ENCODE measurements around the gene MYBPH. TPM values are rescaled to one million over a fixed set of nuclear protein-coding genes. Genes with fewer than 3 reads are reported as not detected.

MYBPH gene
- total RNA-seq, 4 donors from 2014 or later, result 0.11 to 0.75 TPM; not detected in 2

GRCh38 chr1:203129501-203130231, 46.0 kb downstream of the MYBPH start:
- no peak overlapping the region for H3K4me3 ChIP-seq (replicated peaks in 1 of 3)
- no peaks in the 10 kb centered on the region for H3K36me3 ChIP-seq
- H3K9me3 ChIP-seq, result no peaks in the 10 kb centered on the region
- peaks cover 25 to 59% of the 10 kb centered on the region in 2 donors for H3K4me1 ChIP-seq
- intact Hi-C loops (cut with DNase I), result no loop called here
- H3K27me3 ChIP-seq, result no peaks in the 10 kb centered on the region
- WGBS, 2 donors, result 20 to 47% methylated on average over 4 to 7 of the region's 7 CpGs
- DNase-seq, result peak; percentile 92 to 93
- TF ChIP-seq CTCF (IDR thresholded peaks at IDR 0.05) (no peak), POLR2A (IDR thresholded peaks at IDR 0.05) (no peak)
- H3K27ac ChIP-seq, result peak overlapping the region; percentile 32 to 53 (median 52)

- DNase-seq, result no peak
- TF ChIP-seq CTCF (IDR thresholded peaks at IDR 0.05) (no peak), POLR2A (IDR thresholded peaks at IDR 0.05) (no peak)
Observed at GRCh38 chr1:203128716-203129500, 46.7 kb downstream of the MYBPH start.

GRCh38 chr1:203128431-203128715, 47.3 kb downstream of the MYBPH start:
- WGBS, 2 donors, result 13 to 30% methylated on average over 6 to 7 of the region's 7 CpGs
- Histone ChIP-seq H3K36me3 (no peaks in the 10 kb centered on the region), H3K4me3 (replicated peaks in 1 of 3) (peak overlapping the region; percentile 10 to 40 (median 21)), H3K27ac (peak overlapping the region; percentile 45 to 55 (median 48)), H3K9me3 (no peaks in the 10 kb centered on the region), H3K4me1 (peaks cover 25 to 51% of the 10 kb centered on the region in 2 donors), H3K27me3 (no peaks in the 10 kb centered on the region)
- intact Hi-C loops (cut with DNase I), result no loop called here
- TF ChIP-seq CTCF (IDR thresholded peaks at IDR 0.05) (no peak), POLR2A (IDR thresholded peaks at IDR 0.05) (no peak)
- DNase-seq, result no peak

More at GRCh38 chr1:203128716-203129500, 46.7 kb downstream of the MYBPH start:
- H3K4me3 ChIP-seq (replicated peaks in 1 of 3), result no peak overlapping the region
- intact Hi-C loops (cut with DNase I), result no loop called here
- H3K36me3 ChIP-seq, result no peaks in the 10 kb centered on the region
- H3K9me3 ChIP-seq, result no peaks in the 10 kb centered on the region
- H3K4me1 ChIP-seq, result peaks cover 25 to 56% of the 10 kb centered on the region in 2 donors
- H3K27ac ChIP-seq, result peak overlapping the region; percentile 32 to 53 (median 52)
- no peaks in the 10 kb centered on the region for H3K27me3 ChIP-seq
- WGBS, 2 donors, result 83 to 88% methylated on average over 20 to 24 of the region's 29 CpGs

- DNase-seq, result peak; percentile 80 to 85
- intact Hi-C loops (cut with DNase I), result no loop called here
Observed at GRCh38 chr1:203127666-203128430, 47.8 kb downstream of the MYBPH start, which contains the start of gene ADORA1. ADORA1 (plus strand) TSS chr1:203127726; CDS start chr1:203128842, 1,116 bp downstream.

More at GRCh38 chr1:203127666-203128430, 47.8 kb downstream of the MYBPH start, which contains the start of gene ADORA1:
- H3K9me3 ChIP-seq, result no peaks in the 10 kb centered on the region
- H3K27me3 ChIP-seq, result no peaks in the 10 kb centered on the region
- H3K27ac ChIP-seq, result peak within 1 kb of the TSS; percentile 45 to 55 (median 48)
- WGBS, 2 donors, result 1 to 4% methylated on average over 6 to 17 of the region's 51 CpGs
- no peaks in the 10 kb centered on the region for H3K36me3 ChIP-seq
- H3K4me1 ChIP-seq, result peaks cover 25 to 51% of the 10 kb centered on the region in 2 donors
- H3K4me3 ChIP-seq (replicated peaks in 1 of 3), result peak within 1 kb of the TSS; percentile 10 to 40 (median 21)
- TF ChIP-seq POLR2A (IDR thresholded peaks at IDR 0.05) (peak in 1 of 2 donors; percentile 55), CTCF (IDR thresholded peaks at IDR 0.05) (no peak)
